HepG2 (cell line): ENCODE measurements around the gene SRSF10. TPM values are rescaled to one million over a fixed set of nuclear protein-coding genes. Genes with fewer than 3 reads are reported as not detected.

Experiments used
- EED ChIP-seq: sonication (generic); formaldehyde crosslinking; IDR thresholded peaks from 2 replicates; pipeline ENCODE4 v1.5.0; 2020; ENCODE audit warnings: mild to moderate bottlenecking, missing genetic modification reagents
- ELF3 ChIP-seq: IDR thresholded peaks from 2 replicates; pipeline ENCODE4 v1.6.1; 2016; ENCODE audit warnings: missing genetic modification reagents, missing compliant biosample characterization
- HES4 ChIP-seq: sonication (generic); formaldehyde crosslinking; IDR thresholded peaks from 2 replicates; pipeline ENCODE4 v1.9.0; 2021; ENCODE audit warnings: mild to moderate bottlenecking, missing genetic modification reagents, borderline replicate concordance
- JUN ChIP-seq: sonication (generic); formaldehyde crosslinking; IDR thresholded peaks from 2 replicates; pipeline ENCODE4 v1.4.0; 2020; ENCODE audit warnings: mild to moderate bottlenecking, missing genetic modification reagents
- JUNB ChIP-seq: sonication (generic); formaldehyde crosslinking; IDR thresholded peaks from 2 replicates; pipeline ENCODE4 v1.8.0; 2022; ENCODE audit warnings: missing genetic modification reagents, mild to moderate bottlenecking, borderline replicate concordance
- MED8 ChIP-seq: sonication (generic); formaldehyde crosslinking; IDR thresholded peaks from 2 replicates; pipeline ENCODE4 v1.8.1; 2023; ENCODE audit warnings: mild to moderate bottlenecking, missing genetic modification reagents; ENCODE audit not compliant: insufficient replicate concordance
- MIXL1 ChIP-seq: IDR thresholded peaks from 2 replicates; pipeline ENCODE4 v1.6.1; 2016
- MXD4 ChIP-seq: IDR thresholded peaks from 2 replicates; pipeline ENCODE4 v1.6.1; 2016; ENCODE audit warnings: mild to moderate bottlenecking, missing biosample characterization, missing genetic modification reagents
- MXI1 ChIP-seq: IDR thresholded peaks from 3 replicates; pipeline ENCODE4 v1.6.1; 2012; ENCODE audit warnings: low read depth, low read length, inconsistent platforms, borderline replicate concordance
- NR2F6 ChIP-seq, 2 experiments: IDR thresholded peaks; 2 replicates each; pipeline ENCODE4 v1.6.1; 2016; ENCODE audit warnings: antibody characterized with exemption in 1 of 2, mild to moderate bottlenecking in 1 of 2
- RFX3 ChIP-seq: IDR thresholded peaks from 2 replicates; pipeline ENCODE4 v1.6.1; 2016; ENCODE audit warnings: missing biosample characterization, missing genetic modification reagents
- SATB2 ChIP-seq: sonication (generic); formaldehyde crosslinking; IDR thresholded peaks from 2 replicates; pipeline ENCODE4 v1.5.0; 2020; ENCODE audit warnings: missing genetic modification reagents
- SCMH1 ChIP-seq: sonication (generic); formaldehyde crosslinking; IDR thresholded peaks from 2 replicates; pipeline ENCODE4 v1.9.0; 2021; ENCODE audit warnings: missing genetic modification reagents, mild to moderate bottlenecking, borderline replicate concordance
- TOPORS ChIP-seq: sonication (generic); formaldehyde crosslinking; IDR thresholded peaks from 2 replicates; pipeline ENCODE4 v1.8.0; 2023; ENCODE audit warnings: mild to moderate bottlenecking, missing genetic modification reagents
- TRIM22 ChIP-seq: fragments of 450-650 bp; IDR thresholded peaks from 2 replicates; pipeline ENCODE4 v1.6.1; 2017
- ZBTB37 ChIP-seq: sonication (generic); formaldehyde crosslinking; IDR thresholded peaks from 2 replicates; pipeline ENCODE4 v1.4.0; 2020; ENCODE audit warnings: mild to moderate bottlenecking, missing genetic modification reagents
- ZBTB7B ChIP-seq: sonication (generic); formaldehyde crosslinking; IDR thresholded peaks from 2 replicates; pipeline ENCODE4 v1.4.0; 2020; ENCODE audit warnings: missing genetic modification reagents
- ZFP1 ChIP-seq: IDR thresholded peaks from 2 replicates; pipeline ENCODE4 v1.6.1; 2016
- ZNF232 ChIP-seq: sonication (generic); formaldehyde crosslinking; IDR thresholded peaks from 2 replicates; pipeline ENCODE4 v1.4.0; 2020; ENCODE audit warnings: missing genetic modification reagents, borderline replicate concordance
- ZNF264 ChIP-seq: sonication (generic); formaldehyde crosslinking; IDR thresholded peaks from 2 replicates; pipeline ENCODE4 v1.4.0; 2020; ENCODE audit warnings: missing genetic modification reagents
- ZNF792 ChIP-seq: IDR thresholded peaks from 2 replicates; pipeline ENCODE4 v1.6.1; 2016
- ZSCAN9 ChIP-seq: IDR thresholded peaks from 2 replicates; pipeline ENCODE4 v1.6.1; 2016; ENCODE audit warnings: borderline replicate concordance
- polyA plus RNA-seq, 8 experiments: library from polyadenylated mRNA; depleted of rRNA in 3 of 8; stranded (reverse) in 7 of 8; unstranded in 1 of 8; fragments of >200 nt; fragmentation: Illumina TruSeq in 4 of 8; extraction: Trizol in 4 of 8; gene quantifications; 2 replicates each; pipeline versions ENCODE4 v1.2.1 to v1.2.3, GENCODE V29; 2011 to 2016; ENCODE audit warnings: low read depth in 4 of 8, missing spikeins in 1 of 8, mixed read lengths in 1 of 8; ENCODE audit not compliant: insufficient read depth in 1 of 8
- total RNA-seq, 5 experiments: library from RNA; depleted of rRNA; stranded (reverse); fragments of >200 nt; fragmentation: Illumina TruSeq; extraction: Trizol; gene quantifications; 2 replicates each; pipeline ENCODE4 v1.2.3, GENCODE V29; 2016; ENCODE audit warnings: low read depth in 1 of 5
- TF ChIP-seq, protein P1 (sequence below): sonication (generic); formaldehyde crosslinking; IDR thresholded peaks from 2 replicates; pipeline ENCODE4 v1.4.0; 2020; ENCODE audit warnings: mild to moderate bottlenecking, low read depth, missing genetic modification reagents
- TF ChIP-seq, protein P2 (sequence below): sonication (generic); formaldehyde crosslinking; IDR thresholded peaks from 2 replicates; pipeline ENCODE4 v1.8.0; 2022; ENCODE audit warnings: missing genetic modification reagents, mild to moderate bottlenecking, moderate library complexity, borderline replicate concordance

Gene SRSF10
- total and polyA plus RNA-seq, 2 of the 13 experiments (the other 11 are each of a cell fraction or from before 2014, with no cell fraction given): 126 to 186 TPM

GRCh38 chr1:24018611-24019580 lies 38.8 kb upstream of the SRSF10 start (continued):
- TF ChIP-seq, protein P1, sequence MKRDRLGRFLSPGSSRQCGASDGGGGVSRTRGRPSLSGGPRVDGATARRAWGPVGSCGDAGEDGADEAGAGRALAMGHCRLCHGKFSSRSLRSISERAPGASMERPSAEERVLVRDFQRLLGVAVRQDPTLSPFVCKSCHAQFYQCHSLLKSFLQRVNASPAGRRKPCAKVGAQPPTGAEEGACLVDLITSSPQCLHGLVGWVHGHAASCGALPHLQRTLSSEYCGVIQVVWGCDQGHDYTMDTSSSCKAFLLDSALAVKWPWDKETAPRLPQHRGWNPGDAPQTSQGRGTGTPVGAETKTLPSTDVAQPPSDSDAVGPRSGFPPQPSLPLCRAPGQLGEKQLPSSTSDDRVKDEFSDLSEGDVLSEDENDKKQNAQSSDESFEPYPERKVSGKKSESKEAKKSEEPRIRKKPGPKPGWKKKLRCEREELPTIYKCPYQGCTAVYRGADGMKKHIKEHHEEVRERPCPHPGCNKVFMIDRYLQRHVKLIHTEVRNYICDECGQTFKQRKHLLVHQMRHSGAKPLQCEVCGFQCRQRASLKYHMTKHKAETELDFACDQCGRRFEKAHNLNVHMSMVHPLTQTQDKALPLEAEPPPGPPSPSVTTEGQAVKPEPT (CRISPR knock-in tag): no peak
- TF ChIP-seq ZSCAN9 (CRISPR knock-in tag): 0 out of 2 replicates have a peak, but pooled peaks have one; percentile 37
- 0 out of 2 replicates have a peak, but pooled peaks have one; percentile 34 for TF ChIP-seq ZNF264 (CRISPR knock-in tag)
- TF ChIP-seq RFX3 (CRISPR knock-in tag): peak; percentile 99
- TF ChIP-seq JUNB (CRISPR knock-in tag): no peak
- no peak for TF ChIP-seq SATB2 (CRISPR knock-in tag)
- TF ChIP-seq ZNF232 (CRISPR knock-in tag): no peak
- TF ChIP-seq MXD4 (CRISPR knock-in tag): peak; percentile 42; the same call in 1 of the 2 replicates
- TF ChIP-seq ZBTB37: 0 out of 2 replicates have a peak, but pooled peaks have one; percentile 24
- TF ChIP-seq, protein P2, sequence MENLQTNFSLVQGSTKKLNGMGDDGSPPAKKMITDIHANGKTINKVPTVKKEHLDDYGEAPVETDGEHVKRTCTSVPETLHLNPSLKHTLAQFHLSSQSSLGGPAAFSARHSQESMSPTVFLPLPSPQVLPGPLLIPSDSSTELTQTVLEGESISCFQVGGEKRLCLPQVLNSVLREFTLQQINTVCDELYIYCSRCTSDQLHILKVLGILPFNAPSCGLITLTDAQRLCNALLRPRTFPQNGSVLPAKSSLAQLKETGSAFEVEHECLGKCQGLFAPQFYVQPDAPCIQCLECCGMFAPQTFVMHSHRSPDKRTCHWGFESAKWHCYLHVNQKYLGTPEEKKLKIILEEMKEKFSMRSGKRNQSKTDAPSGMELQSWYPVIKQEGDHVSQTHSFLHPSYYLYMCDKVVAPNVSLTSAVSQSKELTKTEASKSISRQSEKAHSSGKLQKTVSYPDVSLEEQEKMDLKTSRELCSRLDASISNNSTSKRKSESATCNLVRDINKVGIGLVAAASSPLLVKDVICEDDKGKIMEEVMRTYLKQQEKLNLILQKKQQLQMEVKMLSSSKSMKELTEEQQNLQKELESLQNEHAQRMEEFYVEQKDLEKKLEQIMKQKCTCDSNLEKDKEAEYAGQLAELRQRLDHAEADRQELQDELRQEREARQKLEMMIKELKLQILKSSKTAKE (CRISPR knock-in tag): peak; percentile 61; the same call in 1 of the 2 replicates
- peak; percentile 63; the same call in 1 of the 2 replicates for TF ChIP-seq ELF3 (CRISPR knock-in tag)
- no peak for TF ChIP-seq HES4 (CRISPR knock-in tag)
- TF ChIP-seq SCMH1 (CRISPR knock-in tag): no peak
- no peak for TF ChIP-seq NR2F6 (IDR thresholded peaks at IDR 0.05)
- TF ChIP-seq NR2F6 (CRISPR knock-in tag; IDR thresholded peaks at IDR 0.05): peak; percentile 58; the same call in 1 of the 2 replicates
- peak; percentile 87; the same call in 1 of the 3 replicates for TF ChIP-seq MXI1
- TF ChIP-seq TOPORS (CRISPR knock-in tag): 0 out of 2 replicates have a peak, but pooled peaks have one; percentile 33
- TF ChIP-seq ZNF792 (CRISPR knock-in tag): no peak
- TF ChIP-seq EED (CRISPR knock-in tag): no peak
- peak; percentile 67; the same call in 1 of the 2 replicates for TF ChIP-seq MIXL1
- no peak for TF ChIP-seq TRIM22
- TF ChIP-seq ZBTB7B (CRISPR knock-in tag): peak; percentile 76
- TF ChIP-seq ZFP1 (CRISPR knock-in tag): no peak; the same call in 1 of the 2 replicates
- TF ChIP-seq MED8 (CRISPR knock-in tag): peak; percentile 30
- 0 out of 2 replicates have a peak, but pooled peaks have one; percentile 14 for TF ChIP-seq JUN (CRISPR knock-in tag)
